Measurements from ENCODE around the gene MTPN. TPM values are rescaled to one million over a fixed set of nuclear protein-coding genes. Genes with fewer than 3 reads are reported as not detected.

Gene MTPN
- total RNA-seq, 1 donor: 117 TPM

DNA sequence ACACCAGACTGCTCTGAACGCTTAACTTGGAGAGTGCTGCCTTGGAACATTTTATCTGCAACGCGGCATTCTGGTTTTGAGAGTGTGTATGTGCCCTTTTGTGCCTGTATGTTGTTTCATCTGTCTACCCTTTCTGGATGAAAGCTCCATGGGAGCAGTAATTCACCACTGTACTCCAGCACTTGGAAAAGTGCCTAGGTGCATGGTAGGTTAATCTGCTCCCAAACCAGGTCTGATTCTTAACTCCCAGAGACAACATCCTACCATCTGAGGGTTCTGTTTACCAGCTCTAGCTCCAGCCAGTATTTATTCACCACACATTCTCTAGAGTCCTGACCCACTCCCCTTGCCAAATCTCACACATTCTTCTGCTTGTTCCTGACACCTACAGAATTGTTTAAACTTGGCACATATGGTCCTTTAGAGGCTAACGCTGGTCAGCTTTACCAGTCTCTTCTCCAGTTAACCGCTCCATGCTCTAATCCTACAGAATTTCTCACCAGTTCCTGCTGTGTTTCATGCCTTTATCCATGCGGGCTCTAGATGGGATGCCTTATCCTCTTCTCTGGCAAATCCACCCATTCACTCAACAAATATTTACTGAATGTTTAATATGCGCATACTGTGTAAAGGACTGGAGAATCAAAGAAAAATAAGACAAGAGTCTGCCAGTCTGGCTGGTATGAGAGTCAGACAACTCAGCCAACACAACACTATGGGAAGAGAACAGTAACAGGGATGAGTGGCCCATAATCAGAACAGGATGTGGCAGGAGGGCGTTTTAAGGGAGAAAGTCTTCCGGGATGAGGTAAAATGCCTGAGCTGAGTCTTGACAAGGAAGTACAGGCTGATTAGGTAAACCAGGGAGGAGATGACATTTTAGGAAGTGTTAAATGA lies 46.3 kb downstream of the MTPN start:
- H3K4me2 ChIP-seq (ENCODE audit: insufficient read depth, low read length): peak overlapping the region; percentile 3

DNA sequence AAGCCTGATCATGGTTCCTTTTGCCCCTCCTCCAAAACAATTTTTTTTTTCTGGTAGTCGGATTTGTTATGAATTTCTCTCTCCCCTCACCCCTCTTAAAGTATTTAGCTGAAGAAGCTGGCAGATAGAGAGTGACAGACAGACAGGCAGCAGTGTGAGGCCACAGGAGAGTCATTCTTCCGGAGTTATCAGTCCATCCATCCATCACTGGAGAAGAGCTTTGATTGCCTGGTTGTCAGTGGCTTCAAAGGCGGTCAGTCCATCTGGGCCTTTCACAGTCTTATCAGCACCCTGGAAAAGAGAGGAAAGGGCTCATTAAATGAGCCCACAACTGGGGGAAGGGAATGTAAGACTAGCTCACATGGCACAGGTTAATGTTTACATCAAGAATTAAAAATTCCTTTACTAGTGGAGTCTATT lies 47.4 kb downstream of the MTPN start:
- Histone ChIP-seq H3K4me1 (ENCODE audit: insufficient read depth, low read length) (peaks cover 13% of the 10 kb centered on the region), H3K4me2 (ENCODE audit: insufficient read depth, low read length) (no peak overlapping the region), H3K27me3 (ENCODE audit: insufficient read depth, low read length) (no peaks in the 10 kb centered on the region), H3K36me3 (ENCODE audit: insufficient read depth, low read length) (peaks cover 10% of the 10 kb centered on the region), H2AFZ (ENCODE audit: low read length) (no peak overlapping the region), H3K27ac (ENCODE audit: low read depth, low read length) (no peak overlapping the region), H3K9me3 (ENCODE audit: low read depth, low read length) (no peaks in the 10 kb centered on the region), H3K4me3 (ENCODE audit: insufficient read depth, low read length) (no peak overlapping the region), H4K20me1 (ENCODE audit: insufficient read depth, low read length) (peaks cover 13% of the 10 kb centered on the region), H3K79me2 (ENCODE audit: insufficient read depth, low read length) (peaks cover 58% of the 10 kb centered on the region)
- DNase-seq (ENCODE audit: insufficient read length, low spot score, missing footprints): no peak
- no peak for TF ChIP-seq CTCF (IDR thresholded peaks at IDR 0.05; ENCODE audit: extremely low read depth, low read depth, low read length)

More for the DNA sequence above, 46.3 kb downstream of the MTPN start:
- Histone ChIP-seq H3K9me3 (ENCODE audit: low read depth, low read length) (no peaks in the 10 kb centered on the region), H3K4me3 (ENCODE audit: insufficient read depth, low read length) (no peak overlapping the region), H3K27ac (ENCODE audit: low read depth, low read length) (peak overlapping the region; percentile 59), H3K4me1 (ENCODE audit: insufficient read depth, low read length) (peaks cover 13% of the 10 kb centered on the region), H4K20me1 (ENCODE audit: insufficient read depth, low read length) (peaks cover 17% of the 10 kb centered on the region), H3K36me3 (ENCODE audit: insufficient read depth, low read length) (peaks cover 10% of the 10 kb centered on the region), H2AFZ (ENCODE audit: low read length) (no peak overlapping the region), H3K27me3 (ENCODE audit: insufficient read depth, low read length) (no peaks in the 10 kb centered on the region), H3K79me2 (ENCODE audit: insufficient read depth, low read length) (peaks cover 68% of the 10 kb centered on the region)
- DNase-seq (ENCODE audit: insufficient read length, low spot score, missing footprints): peak; percentile 76
- TF ChIP-seq CTCF (IDR thresholded peaks at IDR 0.05; ENCODE audit: extremely low read depth, low read depth, low read length): no peak

DNA sequence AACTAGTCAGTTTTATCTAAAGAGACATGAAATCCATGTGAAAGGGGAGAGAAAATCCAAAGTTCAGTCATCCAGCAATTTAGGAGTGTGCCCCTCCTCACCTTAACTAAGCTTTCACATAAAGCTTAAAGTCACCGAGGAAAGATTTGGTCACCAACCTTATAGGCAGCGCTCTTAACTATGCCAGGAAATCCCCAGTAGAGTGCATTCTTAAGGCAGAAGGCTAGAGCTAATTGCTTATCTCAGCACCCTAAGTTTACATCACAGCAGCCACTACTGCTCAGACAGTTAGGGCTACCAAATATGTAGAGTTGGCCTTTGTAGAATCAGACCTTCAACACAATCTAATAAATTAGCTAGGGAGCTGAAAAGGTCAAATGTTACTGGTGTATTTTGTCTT lies 47.9 kb downstream of the MTPN start:
- no peak overlapping the region for H3K27ac ChIP-seq (ENCODE audit: low read depth, low read length)
- H3K9me3 ChIP-seq (ENCODE audit: low read depth, low read length): no peaks in the 10 kb centered on the region
- peaks cover 8% of the 10 kb centered on the region for H4K20me1 ChIP-seq (ENCODE audit: insufficient read depth, low read length)
- TF ChIP-seq CTCF (IDR thresholded peaks at IDR 0.05; ENCODE audit: extremely low read depth, low read depth, low read length): no peak
- peaks cover 53% of the 10 kb centered on the region for H3K79me2 ChIP-seq (ENCODE audit: insufficient read depth, low read length)
- H3K36me3 ChIP-seq (ENCODE audit: insufficient read depth, low read length): peaks cover 10% of the 10 kb centered on the region
- DNase-seq (ENCODE audit: insufficient read length, low spot score, missing footprints): no peak
- H2AFZ ChIP-seq (ENCODE audit: low read length): no peak overlapping the region
- H3K4me2 ChIP-seq (ENCODE audit: insufficient read depth, low read length): no peak overlapping the region
- no peaks in the 10 kb centered on the region for H3K27me3 ChIP-seq (ENCODE audit: insufficient read depth, low read length)
- no peak overlapping the region for H3K4me3 ChIP-seq (ENCODE audit: insufficient read depth, low read length)
- H3K4me1 ChIP-seq (ENCODE audit: insufficient read depth, low read length): peaks cover 16% of the 10 kb centered on the region

DNA sequence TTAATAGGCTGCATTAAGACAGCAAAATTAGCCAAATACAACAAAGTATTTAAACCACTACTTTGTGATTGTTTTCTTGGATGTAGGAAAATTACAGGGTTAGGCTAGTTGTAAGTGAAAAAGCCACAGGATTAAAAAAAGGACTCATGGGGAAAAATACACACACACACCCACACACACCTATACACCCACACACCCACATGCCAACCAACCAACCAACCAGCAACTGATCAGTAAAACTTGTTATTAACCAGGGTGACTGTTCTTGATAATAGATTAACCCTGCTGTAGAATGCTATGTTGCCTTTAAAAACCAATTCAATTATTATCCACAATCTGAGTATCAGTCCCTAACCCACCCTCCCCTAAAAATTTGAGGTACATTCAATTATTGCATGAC lies 49.0 kb downstream of the MTPN start:
- TF ChIP-seq CTCF (IDR thresholded peaks at IDR 0.05; ENCODE audit: extremely low read depth, low read depth, low read length): no peak
- no peak for DNase-seq (ENCODE audit: insufficient read length, low spot score, missing footprints)
- H3K27me3 ChIP-seq (ENCODE audit: insufficient read depth, low read length): no peaks in the 10 kb centered on the region
- H3K79me2 ChIP-seq (ENCODE audit: insufficient read depth, low read length): peaks cover 43% of the 10 kb centered on the region
- peaks cover 6% of the 10 kb centered on the region for H4K20me1 ChIP-seq (ENCODE audit: insufficient read depth, low read length)
- no peak overlapping the region for H3K4me3 ChIP-seq (ENCODE audit: insufficient read depth, low read length)
- no peak overlapping the region for H2AFZ ChIP-seq (ENCODE audit: low read length)
- peaks cover 10% of the 10 kb centered on the region for H3K36me3 ChIP-seq (ENCODE audit: insufficient read depth, low read length)
- H3K4me1 ChIP-seq (ENCODE audit: insufficient read depth, low read length): peaks cover 22% of the 10 kb centered on the region
- no peak overlapping the region for H3K27ac ChIP-seq (ENCODE audit: low read depth, low read length)
- no peak overlapping the region for H3K4me2 ChIP-seq (ENCODE audit: insufficient read depth, low read length)
- H3K9me3 ChIP-seq (ENCODE audit: low read depth, low read length): no peaks in the 10 kb centered on the region
